H9 (cell line): ENCODE data around the gene TACO1. TPM values are rescaled to one million over a fixed set of nuclear protein-coding genes. Genes with fewer than 3 reads are reported as not detected.

Source experiments
- DNase-seq: peaks from one replicate; pipeline ENCODE4 v3.0.0-alpha.2; 2017
- H2AFZ ChIP-seq: one replicate; pipeline ENCODE4 v1.6.1; 2013; ENCODE audit warnings: mild to moderate bottlenecking, low read length, control low read depth, moderate library complexity
- H2AK5ac ChIP-seq: 2 replicates; pipeline ENCODE4 v1.6.1; 2013; ENCODE audit warnings: low read length, control low read depth, mixed read lengths; ENCODE audit not compliant: insufficient read length
- H2BK120ac ChIP-seq: one replicate; pipeline ENCODE4 v1.6.1; 2013; ENCODE audit warnings: low read depth, mild to moderate bottlenecking, low read length, control low read depth, inconsistent platforms; ENCODE audit not compliant: poor library complexity, severe bottlenecking
- H2BK12ac ChIP-seq: 2 replicates; pipeline ENCODE4 v1.6.1; 2013; ENCODE audit warnings: low read length, control low read depth, mixed read lengths, low read depth; ENCODE audit not compliant: insufficient read length
- H2BK15ac ChIP-seq: 2 replicates; pipeline ENCODE4 v1.6.1; 2013; ENCODE audit warnings: low read depth, low read length, control low read depth
- H2BK20ac ChIP-seq: one replicate; pipeline ENCODE4 v1.6.1; 2013; ENCODE audit warnings: low read depth, mild to moderate bottlenecking, low read length, control low read depth, inconsistent platforms; ENCODE audit not compliant: poor library complexity, severe bottlenecking
- H2BK5ac ChIP-seq: 2 replicates; pipeline ENCODE4 v1.6.1; 2013; ENCODE audit warnings: low read length, control low read depth, mixed read lengths; ENCODE audit not compliant: insufficient read length
- H3K14ac ChIP-seq: 2 replicates; pipeline ENCODE4 v1.6.1; 2013; ENCODE audit warnings: low read length, control low read depth; ENCODE audit not compliant: insufficient read depth
- H3K18ac ChIP-seq: 2 replicates; pipeline ENCODE4 v1.6.1; 2013; ENCODE audit warnings: low read depth, mild to moderate bottlenecking, mixed read lengths, low read length, control low read depth; ENCODE audit not compliant: insufficient read length
- H3K23ac ChIP-seq: 2 replicates; pipeline ENCODE4 v1.6.1; 2013; ENCODE audit warnings: low read length, control low read depth, mixed read lengths, low read depth; ENCODE audit not compliant: insufficient read length
- H3K23me2 ChIP-seq: 2 replicates; pipeline ENCODE4 v1.6.1; 2013; ENCODE audit warnings: low read depth, mild to moderate bottlenecking, mixed read lengths, low read length, control low read depth; ENCODE audit not compliant: insufficient read length, poor library complexity, severe bottlenecking
- H3K27ac ChIP-seq: 2 replicates; pipeline ENCODE4 v1.5.1; 2013; ENCODE audit warnings: low read length, control low read depth, mixed read lengths, low read depth; ENCODE audit not compliant: insufficient read length
- H3K27me3 ChIP-seq: 2 replicates; pipeline ENCODE4 v1.6.1; 2013; ENCODE audit warnings: low read length, control low read depth, inconsistent platforms; ENCODE audit not compliant: insufficient read depth
- H3K4ac ChIP-seq: 2 replicates; pipeline ENCODE4 v1.6.1; 2013; ENCODE audit warnings: low read depth, mild to moderate bottlenecking, control low read depth, inconsistent platforms, low read length, moderate library complexity
- H3K4me1 ChIP-seq: 2 replicates; pipeline ENCODE4 v1.6.1; 2013; ENCODE audit warnings: low read length, control low read depth, inconsistent platforms; ENCODE audit not compliant: insufficient read depth
- H3K4me2 ChIP-seq: 2 replicates; pipeline ENCODE4 v1.6.1; 2013; ENCODE audit warnings: low read length, control low read depth, mixed read lengths; ENCODE audit not compliant: insufficient read length, insufficient read depth
- H3K56ac ChIP-seq: 2 replicates; pipeline ENCODE4 v1.6.1; 2013; ENCODE audit warnings: low read depth, mild to moderate bottlenecking, mixed read lengths, low read length, control low read depth; ENCODE audit not compliant: insufficient read length
- H3K79me1 ChIP-seq: 2 replicates; pipeline ENCODE4 v1.6.1; 2013; ENCODE audit warnings: low read depth, mild to moderate bottlenecking, moderate library complexity, low read length, control low read depth, inconsistent platforms; ENCODE audit not compliant: insufficient read depth, poor library complexity, severe bottlenecking
- H3K79me2 ChIP-seq: 2 replicates; pipeline ENCODE4 v1.6.1; 2013; ENCODE audit warnings: low read length, control low read depth, inconsistent platforms; ENCODE audit not compliant: insufficient read depth
- H3K9ac ChIP-seq: 2 replicates; pipeline ENCODE4 v1.6.1; 2013; ENCODE audit warnings: low read length, control low read depth, mixed read lengths; ENCODE audit not compliant: insufficient read length; ENCODE audit errors: extremely low read depth
- H3K9me3 ChIP-seq: one replicate; pipeline ENCODE4 v1.6.1; 2013; ENCODE audit warnings: low read depth, low read length, inconsistent platforms; ENCODE audit not compliant: control insufficient read depth
- H3T11ph ChIP-seq: one replicate; pipeline ENCODE4 v1.6.1; 2013; ENCODE audit warnings: mild to moderate bottlenecking, low read length, control low read depth, inconsistent platforms
- H4K20me1 ChIP-seq: one replicate; pipeline ENCODE4 v1.6.1; 2013; ENCODE audit not compliant: control insufficient read depth, insufficient read length, insufficient read depth
- H4K5ac ChIP-seq: 2 replicates; pipeline ENCODE4 v1.6.1; 2013; ENCODE audit warnings: low read depth, mild to moderate bottlenecking, mixed read lengths, low read length, control low read depth; ENCODE audit not compliant: insufficient read length
- H4K8ac ChIP-seq: replicated peaks from 2 replicates; pipeline ENCODE4 v1.6.1; 2013; ENCODE audit warnings: low read length, control low read depth, mixed read lengths, low read depth; ENCODE audit not compliant: insufficient read length
- H4K91ac ChIP-seq: 2 replicates; pipeline ENCODE4 v1.6.1; 2013; ENCODE audit warnings: low read depth, mild to moderate bottlenecking, moderate library complexity, mixed read lengths, low read length, control low read depth; ENCODE audit not compliant: insufficient read length
- H3K27ac Mint-ChIP-seq, 3 experiments: 2 replicates in 2 of 3; 3 replicates in 1 of 3; pipeline ENCODE4 v1.8.0; 2020 to 2021; ENCODE audit warnings: mixed read lengths in 3 of 3, mild to moderate bottlenecking in 1 of 3, moderate library complexity in 1 of 3
- H3K27me3 Mint-ChIP-seq: 2 replicates; pipeline ENCODE4 v1.8.0; 2021; ENCODE audit warnings: low read depth, mild to moderate bottlenecking, moderate library complexity, mixed read lengths
- H3K36me3 Mint-ChIP-seq, 3 experiments: 2 replicates in 2 of 3; 3 replicates in 1 of 3; pipeline ENCODE4 v1.8.0; 2020 to 2021; ENCODE audit warnings: low read depth in 3 of 3, mixed read lengths in 3 of 3; ENCODE audit not compliant: insufficient read depth in 1 of 3
- H3K4me1 Mint-ChIP-seq, 2 experiments: 2 replicates each; pipeline ENCODE4 v1.8.0; 2020; ENCODE audit warnings: mixed read lengths in 2 of 2
- H3K4me3 Mint-ChIP-seq, 2 experiments: 2 replicates in 1 of 2; 3 replicates in 1 of 2; pipeline ENCODE4 v1.8.0; 2020 to 2021; ENCODE audit warnings: mild to moderate bottlenecking in 2 of 2, mixed read lengths in 2 of 2, moderate library complexity in 1 of 2
- H3K9me3 Mint-ChIP-seq, 2 experiments: 2 replicates in 1 of 2; 3 replicates in 1 of 2; pipeline ENCODE4 v1.8.0; 2020; ENCODE audit warnings: mild to moderate bottlenecking in 2 of 2, mixed read lengths in 2 of 2, moderate library complexity in 1 of 2
- WGBS: extraction: QIAGEN DNeasy Blood & Tissue Kit; methylation state at CpG from one replicate; pipeline ENCODE4 v1.1.7; 2013; ENCODE audit warnings: missing lambda C conversion rate, low lambda C conversion rate, mixed read lengths; ENCODE audit not compliant: insufficient read length; ENCODE audit errors: extremely low coverage; 5-methylcytosine and 5-hydroxymethylcytosine counted together
- total RNA-seq: library from RNA; stranded (reverse); gene quantifications from 2 replicates; pipeline ENCODE4 v1.2.1, GENCODE V29; 2021
- TF ChIP-seq, protein P1 (sequence below): fragments of 200-600 bp; sonication (generic); conservative IDR thresholded peaks from 3 replicates; pipeline ENCODE4 v1.8.0; 2021; ENCODE audit warnings: antibody characterized with exemption, mild to moderate bottlenecking

TACO1 gene
- total RNA-seq, 1 experiment from 2014 or later: 30.2 TPM

DNA sequence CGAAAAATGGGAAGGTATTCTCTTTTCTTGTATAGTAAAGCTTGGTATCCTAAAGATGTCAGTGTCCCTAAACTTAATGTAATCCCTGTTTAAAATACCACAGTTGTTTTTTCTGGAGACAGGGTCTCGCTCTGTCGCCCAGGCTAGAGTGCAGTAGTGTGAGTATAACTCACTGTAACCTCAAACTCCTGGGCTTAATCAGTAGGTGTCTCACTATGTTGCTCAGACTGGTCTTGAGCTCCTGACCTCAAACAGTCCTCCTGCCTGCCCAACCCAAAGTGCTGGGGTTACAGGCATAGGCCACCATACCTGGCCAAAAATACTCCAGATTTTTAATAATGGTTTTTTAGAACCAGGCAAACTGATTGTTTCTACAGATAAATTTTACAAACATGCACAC lies 42.3 kb upstream of the TACO1 start:
- Histone ChIP-seq H3K79me2 (peaks cover 22% of the 10 kb centered on the region), H3K9me3 (no peaks in the 10 kb centered on the region), H2BK15ac (no peak overlapping the region), H3K23ac (no peak overlapping the region), H2BK5ac (no peak overlapping the region), H2BK120ac (no peak overlapping the region), H3K14ac (no peak overlapping the region), H4K8ac (no peak overlapping the region), H3K4ac (no peak overlapping the region), H4K91ac (no peak overlapping the region), H3K4me1 (no peaks in the 10 kb centered on the region), H3K9ac (no peak overlapping the region), H3K56ac (no peak overlapping the region), H2BK20ac (no peak overlapping the region), H3K23me2 (no peaks in the 10 kb centered on the region), H4K5ac (no peak overlapping the region), H3K27me3 (no peaks in the 10 kb centered on the region), H3K4me2 (no peak overlapping the region), H2BK12ac (no peak overlapping the region), H3K18ac (no peak overlapping the region), H3K79me1 (peaks cover 4% of the 10 kb centered on the region), H2AK5ac (no peak overlapping the region), H4K20me1 (no peaks in the 10 kb centered on the region), H3K27ac (no peak overlapping the region), H2AFZ (no peak overlapping the region), H3T11ph (no peak overlapping the region)
- WGBS: no CpG with 5 or more reads among the region's 3 CpGs
- TF ChIP-seq, protein P1, sequence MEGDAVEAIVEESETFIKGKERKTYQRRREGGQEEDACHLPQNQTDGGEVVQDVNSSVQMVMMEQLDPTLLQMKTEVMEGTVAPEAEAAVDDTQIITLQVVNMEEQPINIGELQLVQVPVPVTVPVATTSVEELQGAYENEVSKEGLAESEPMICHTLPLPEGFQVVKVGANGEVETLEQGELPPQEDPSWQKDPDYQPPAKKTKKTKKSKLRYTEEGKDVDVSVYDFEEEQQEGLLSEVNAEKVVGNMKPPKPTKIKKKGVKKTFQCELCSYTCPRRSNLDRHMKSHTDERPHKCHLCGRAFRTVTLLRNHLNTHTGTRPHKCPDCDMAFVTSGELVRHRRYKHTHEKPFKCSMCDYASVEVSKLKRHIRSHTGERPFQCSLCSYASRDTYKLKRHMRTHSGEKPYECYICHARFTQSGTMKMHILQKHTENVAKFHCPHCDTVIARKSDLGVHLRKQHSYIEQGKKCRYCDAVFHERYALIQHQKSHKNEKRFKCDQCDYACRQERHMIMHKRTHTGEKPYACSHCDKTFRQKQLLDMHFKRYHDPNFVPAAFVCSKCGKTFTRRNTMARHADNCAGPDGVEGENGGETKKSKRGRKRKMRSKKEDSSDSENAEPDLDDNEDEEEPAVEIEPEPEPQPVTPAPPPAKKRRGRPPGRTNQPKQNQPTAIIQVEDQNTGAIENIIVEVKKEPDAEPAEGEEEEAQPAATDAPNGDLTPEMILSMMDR: no peak
- Mint-ChIP-seq H3K36me3 (peaks cover 5 to 16% (median 8%) of the 10 kb centered on the region in 3 experiments; a peak in 6 of 7 replicates), H3K4me3 (no peak overlapping the region), H3K27me3 (no peaks in the 10 kb centered on the region), H3K27ac (no peak overlapping the region), H3K9me3 (peaks cover 0 to 7% of the 10 kb centered on the region in 2 experiments; a peak in 1 of 5 replicates), H3K4me1 (peaks cover 0 to under 1% of the 10 kb centered on the region in 2 experiments; a peak in 1 of 4 replicates)
- no peak for DNase-seq
